IMR-90 (cell line): ENCODE data around the gene SEPTIN5. TPM values are rescaled to one million over a fixed set of nuclear protein-coding genes. Genes with fewer than 3 reads are reported as not detected.

ENCODE experiments used
- ATAC-seq: fragments of 200-7000 bp; cut with Tn5 transposase; 2 replicates; pipeline ENCODE4 v1.9.1; 2020; ENCODE audit warnings: low read depth, mild to moderate bottlenecking, moderate library complexity
- BruUV-seq: library from RNA; stranded (reverse); fragments of 400-500 nt; replicated peaks from 2 replicates; lab custom pipeline; 2021; lab: Mats Ljungman, UMichigan
- CTCF ChIA-PET: fragments of 300-600 bp; formaldehyde crosslinking; extraction: SDS; loops from one replicate; lab custom pipeline; 2021; ENCODE audit warnings: antibody characterized with exemption; lab: Yijun Ruan, JAX
- POLR2A ChIA-PET: fragments of 300-600 bp; sonication (Branson Sonifier 250); formaldehyde crosslinking; loops from one replicate; lab custom pipeline; 2022; ENCODE audit warnings: antibody characterized with exemption; ENCODE audit not compliant: unreplicated experiment; lab: Charles Lee
- DNase-seq: peaks from one replicate; pipeline ENCODE4 v3.0.0; 2013
- H2AFZ ChIP-seq: replicated peaks from 2 replicates; pipeline ENCODE3; 2013; ENCODE audit warnings: low read length, mild to moderate bottlenecking; ENCODE audit not compliant: poor library complexity
- H2AK5ac ChIP-seq: 2 replicates; pipeline ENCODE4 v1.6.1; 2013; ENCODE audit warnings: low read depth, low read length, inconsistent platforms
- H2AK9ac ChIP-seq: replicated peaks from 2 replicates; pipeline ENCODE3; 2013; ENCODE audit warnings: mild to moderate bottlenecking, low read depth, low read length, moderate library complexity; ENCODE audit not compliant: poor library complexity
- H2BK120ac ChIP-seq: 2 replicates; pipeline ENCODE4 v1.6.1; 2013; ENCODE audit warnings: low read depth, low read length, inconsistent platforms
- H2BK15ac ChIP-seq: 3 replicates; pipeline ENCODE4 v1.6.1; 2013; ENCODE audit warnings: low read depth, low read length, inconsistent platforms
- H2BK20ac ChIP-seq: 2 replicates; pipeline ENCODE4 v1.6.1; 2013; ENCODE audit warnings: low read depth, mild to moderate bottlenecking, inconsistent platforms, low read length, moderate library complexity
- H2BK5ac ChIP-seq: 2 replicates; pipeline ENCODE4 v1.6.1; 2013; ENCODE audit warnings: mild to moderate bottlenecking, low read depth, low read length, inconsistent platforms; ENCODE audit not compliant: poor library complexity, severe bottlenecking
- H3K14ac ChIP-seq: replicated peaks from 2 replicates; pipeline ENCODE4 v1.6.1; 2013; ENCODE audit warnings: low read depth, low read length, inconsistent platforms
- H3K18ac ChIP-seq: 2 replicates; pipeline ENCODE4 v1.6.1; 2013; ENCODE audit warnings: low read depth, low read length, control low read depth
- H3K23ac ChIP-seq: 2 replicates; pipeline ENCODE4 v1.6.1; 2013; ENCODE audit warnings: low read depth, low read length, inconsistent platforms
- H3K27ac ChIP-seq: 2 replicates; pipeline ENCODE4 v1.5.1; 2013; ENCODE audit warnings: mild to moderate bottlenecking, control low read depth, low read length; ENCODE audit not compliant: insufficient read depth
- H3K27me3 ChIP-seq: 2 replicates; pipeline ENCODE4 v1.6.1; 2013; ENCODE audit warnings: low read length; ENCODE audit not compliant: control insufficient read depth, insufficient read depth
- H3K36me3 ChIP-seq: 2 replicates; pipeline ENCODE4 v1.6.1; 2013; ENCODE audit warnings: low read length, mixed read lengths; ENCODE audit not compliant: control insufficient read depth, insufficient read depth
- H3K4ac ChIP-seq: 2 replicates; pipeline ENCODE4 v1.6.1; 2013; ENCODE audit warnings: low read depth, low read length, inconsistent platforms
- H3K4me1 ChIP-seq: 2 replicates; pipeline ENCODE4 v1.6.1; 2013; ENCODE audit warnings: low read length, mixed read lengths; ENCODE audit not compliant: control insufficient read depth, insufficient read depth
- H3K4me2 ChIP-seq: 2 replicates; pipeline ENCODE4 v1.6.1; 2013; ENCODE audit warnings: low read depth, mild to moderate bottlenecking, control low read depth, low read length, moderate library complexity
- H3K4me3 ChIP-seq: 2 replicates; pipeline ENCODE4 v1.5.1; 2013; ENCODE audit warnings: low read depth, mild to moderate bottlenecking, control low read depth, low read length, moderate library complexity; ENCODE audit not compliant: insufficient read depth
- H3K56ac ChIP-seq: 2 replicates; pipeline ENCODE4 v1.6.1; 2013; ENCODE audit warnings: low read length, inconsistent platforms; ENCODE audit not compliant: insufficient read depth; ENCODE audit errors: extremely low read depth
- H3K79me1 ChIP-seq, 2 experiments: 2 replicates each; pipeline ENCODE4 v1.6.1; 2013; ENCODE audit warnings: low read length in 2 of 2, inconsistent platforms in 1 of 2, low read depth in 1 of 2
- H3K9ac ChIP-seq: 2 replicates; pipeline ENCODE4 v1.6.1; 2013; ENCODE audit warnings: low read depth, low read length, control low read depth
- H3K9me1 ChIP-seq: 2 replicates; pipeline ENCODE4 v1.6.1; 2013; ENCODE audit warnings: low read length, inconsistent platforms; ENCODE audit not compliant: insufficient read depth
- H3K9me3 ChIP-seq: 2 replicates; pipeline ENCODE4 v1.6.1; 2013; ENCODE audit warnings: low read length; ENCODE audit not compliant: control insufficient read depth, insufficient read depth
- H4K20me1 ChIP-seq: 2 replicates; pipeline ENCODE4 v1.6.1; 2013; ENCODE audit warnings: low read length, inconsistent platforms; ENCODE audit not compliant: insufficient read depth
- H4K5ac ChIP-seq: 2 replicates; pipeline ENCODE4 v1.6.1; 2013; ENCODE audit warnings: mild to moderate bottlenecking, low read depth, low read length, control low read depth
- H4K8ac ChIP-seq, 2 experiments: 2 replicates each; pipeline ENCODE4 v1.6.1; 2013; ENCODE audit warnings: low read depth in 2 of 2, low read length in 2 of 2, control low read depth in 1 of 2, inconsistent platforms in 1 of 2
- H4K91ac ChIP-seq: 2 replicates; pipeline ENCODE4 v1.6.1; 2013; ENCODE audit warnings: low read depth, low read length, inconsistent platforms; ENCODE audit not compliant: insufficient read depth
- BHLHE40 ChIP-seq: fragments of 150-350 bp; IDR thresholded peaks from 2 replicates; pipeline ENCODE4 v1.6.1; 2016; ENCODE audit warnings: mild to moderate bottlenecking, low read depth, low read length
- CEBPB ChIP-seq: IDR thresholded peaks from 2 replicates; pipeline ENCODE4 v1.6.1; 2012; ENCODE audit warnings: low read depth, low read length, improper control_type of control experiment
- CHD1 ChIP-seq: IDR thresholded peaks from 2 replicates; pipeline ENCODE4 v1.6.1; 2012; ENCODE audit warnings: low read depth, low read length, improper control_type of control experiment
- FOS ChIP-seq: fragments of 150-350 bp; IDR thresholded peaks from 2 replicates; pipeline ENCODE4 v1.6.1; 2016; ENCODE audit warnings: low read depth, low read length
- MAFK ChIP-seq: IDR thresholded peaks from 2 replicates; pipeline ENCODE4 v1.6.1; 2012; ENCODE audit warnings: low read depth, low read length, improper control_type of control experiment
- MAZ ChIP-seq: IDR thresholded peaks from 2 replicates; pipeline ENCODE4 v1.6.1; 2012; ENCODE audit warnings: low read depth, mild to moderate bottlenecking, low read length, improper control_type of control experiment, moderate library complexity, borderline replicate concordance
- MXI1 ChIP-seq: IDR thresholded peaks from 2 replicates; pipeline ENCODE4 v1.6.1; 2012; ENCODE audit warnings: low read depth, mild to moderate bottlenecking, low read length, moderate library complexity, borderline replicate concordance
- NFE2L2 ChIP-seq: fragments of 150-350 bp; IDR thresholded peaks from 2 replicates; pipeline ENCODE4 v1.6.1; 2016; ENCODE audit warnings: low read depth, mild to moderate bottlenecking, low read length
- POLR2A ChIP-seq: IDR thresholded peaks from 2 replicates; pipeline ENCODE4 v1.6.1; 2012; ENCODE audit warnings: mild to moderate bottlenecking, low read depth, low read length
- RAD21 ChIP-seq: IDR thresholded peaks from 2 replicates; pipeline ENCODE4 v1.6.1; 2012; ENCODE audit warnings: low read length, improper control_type of control experiment
- RCOR1 ChIP-seq: IDR thresholded peaks from 2 replicates; pipeline ENCODE4 v1.6.1; 2012; ENCODE audit warnings: mild to moderate bottlenecking, low read length, improper control_type of control experiment; ENCODE audit not compliant: insufficient replicate concordance
- RFX5 ChIP-seq: IDR thresholded peaks from 2 replicates; pipeline ENCODE4 v1.8.0; 2012; ENCODE audit warnings: low read depth, mild to moderate bottlenecking, low read length, moderate library complexity
- SMC3 ChIP-seq: fragments of 150-350 bp; IDR thresholded peaks from 2 replicates; pipeline ENCODE4 v1.6.1; 2016; ENCODE audit warnings: low read depth, mild to moderate bottlenecking, antibody characterized with exemption, low read length, moderate library complexity
- WGBS, 2 experiments: methylation state at CpG; one replicate each; pipeline versions ENCODE4 v1.1.5 to v1.1.7; 2013; ENCODE audit warnings: missing lambda C conversion rate in 2 of 2; ENCODE audit not compliant: insufficient read length in 1 of 2; ENCODE audit errors: extremely low coverage in 2 of 2; 5-methylcytosine and 5-hydroxymethylcytosine counted together
- dilution Hi-C: fragments of 300-500 bp; cut with HindIII; formaldehyde crosslinking; loops from one replicate; pipeline ENCODE4 v1.14.3; 2018; ENCODE audit warnings: low sequenced_read_pairs; ENCODE audit not compliant: unreplicated experiment
- in situ Hi-C: fragments of 300-500 bp; cut with MboI; formaldehyde crosslinking; loops from 3 replicates; pipeline ENCODE4 v1.14.3; 2019; ENCODE audit warnings: low sequenced_read_pairs, inconsistent platforms, mixed read lengths
- intact Hi-C: fragments of 100-400 bp; cut with micrococcal nuclease; formaldehyde crosslinking; loops from 2 replicates; pipeline ENCODE4 v1.10.0; 2022
- polyA plus RNA-seq, 3 experiments: library from polyadenylated mRNA; depleted of rRNA; stranded (reverse); fragments of >200 nt; gene quantifications; 2 replicates each; pipeline ENCODE4 v1.2.3, GENCODE V29; 2012; ENCODE audit warnings: low replicate concordance in 1 of 3
- total RNA-seq: library from RNA; depleted of rRNA; stranded (reverse); fragments of >200 nt; gene quantifications from 2 replicates; pipeline ENCODE4 v1.2.3, GENCODE V29; 2012
- TF ChIP-seq, protein P1 (sequence below): fragments of 150-350 bp; IDR thresholded peaks from 2 replicates; pipeline ENCODE4 v1.6.1; 2017; ENCODE audit warnings: mild to moderate bottlenecking, antibody characterized with exemption, low read length, low read depth
- TF ChIP-seq, protein P2 (sequence below): fragments of 150-350 bp; IDR thresholded peaks from 2 replicates; pipeline ENCODE4 v1.6.1; 2016; ENCODE audit warnings: low read depth, mild to moderate bottlenecking, low read length, moderate library complexity, borderline replicate concordance
- TF ChIP-seq, protein P3 (sequence below): conservative IDR thresholded peaks from 2 replicates; pipeline ENCODE4 v1.5.1; 2012; ENCODE audit warnings: mild to moderate bottlenecking, low read depth, low read length, improper control_type of control experiment

The SEPTIN5 gene
- total and polyA plus RNA-seq, 2 of the 4 experiments (the other 2 are of a cell fraction) = 16.8 to 20.7 TPM

DNA sequence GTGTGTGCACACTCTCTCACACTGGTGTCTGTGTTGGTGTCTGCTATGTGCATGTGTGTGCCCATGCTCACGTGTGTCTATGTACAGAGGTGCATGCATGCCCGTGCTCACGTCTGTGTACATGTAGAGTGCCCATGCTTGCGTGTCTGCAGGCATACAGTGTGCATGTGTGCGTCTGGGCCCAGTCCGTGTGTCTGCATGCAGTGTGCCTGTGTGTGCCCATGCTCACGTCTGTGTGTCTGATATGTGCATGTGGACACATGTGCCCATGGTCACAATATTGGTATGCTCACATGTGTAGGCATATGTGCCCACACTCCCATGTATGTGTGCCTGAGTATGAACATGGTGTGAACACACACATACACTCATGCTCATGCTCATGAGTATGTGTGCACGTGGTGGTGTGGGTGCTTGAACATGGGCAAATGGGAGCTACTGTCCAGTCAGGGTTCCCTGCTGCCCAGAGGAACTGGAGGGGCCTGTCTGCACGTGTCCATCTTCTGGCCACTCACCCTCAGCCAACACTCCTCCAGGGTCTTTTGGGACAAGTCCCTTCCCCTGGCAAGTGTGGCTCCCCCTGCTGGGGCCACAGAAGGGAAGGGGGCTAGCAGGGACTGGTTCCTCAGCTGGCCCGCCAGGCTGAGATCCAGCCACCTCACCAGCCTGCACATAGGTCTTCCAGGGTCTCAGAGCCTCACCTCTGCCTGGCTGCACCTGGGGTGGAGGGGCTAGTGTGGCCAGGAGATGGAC lies 39.0 kb downstream of the SEPTIN5 start:
- no peak overlapping the region for H4K5ac ChIP-seq
- no peaks in the 10 kb centered on the region for H3K36me3 ChIP-seq
- H2BK15ac ChIP-seq = no peak overlapping the region
- TF ChIP-seq NFE2L2 (no peak), FOS (no peak), MAFK (no peak), MXI1 (no peak), CEBPB (no peak), RCOR1 (no peak), MAZ (no peak), POLR2A (no peak), CHD1 (no peak), SMC3 (no peak), BHLHE40 (no peak), RFX5 (no peak), RAD21 (no peak)
- TF ChIP-seq, protein P1, sequence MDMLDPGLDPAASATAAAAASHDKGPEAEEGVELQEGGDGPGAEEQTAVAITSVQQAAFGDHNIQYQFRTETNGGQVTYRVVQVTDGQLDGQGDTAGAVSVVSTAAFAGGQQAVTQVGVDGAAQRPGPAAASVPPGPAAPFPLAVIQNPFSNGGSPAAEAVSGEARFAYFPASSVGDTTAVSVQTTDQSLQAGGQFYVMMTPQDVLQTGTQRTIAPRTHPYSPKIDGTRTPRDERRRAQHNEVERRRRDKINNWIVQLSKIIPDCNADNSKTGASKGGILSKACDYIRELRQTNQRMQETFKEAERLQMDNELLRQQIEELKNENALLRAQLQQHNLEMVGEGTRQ = no peak
- TF ChIP-seq, protein P2, sequence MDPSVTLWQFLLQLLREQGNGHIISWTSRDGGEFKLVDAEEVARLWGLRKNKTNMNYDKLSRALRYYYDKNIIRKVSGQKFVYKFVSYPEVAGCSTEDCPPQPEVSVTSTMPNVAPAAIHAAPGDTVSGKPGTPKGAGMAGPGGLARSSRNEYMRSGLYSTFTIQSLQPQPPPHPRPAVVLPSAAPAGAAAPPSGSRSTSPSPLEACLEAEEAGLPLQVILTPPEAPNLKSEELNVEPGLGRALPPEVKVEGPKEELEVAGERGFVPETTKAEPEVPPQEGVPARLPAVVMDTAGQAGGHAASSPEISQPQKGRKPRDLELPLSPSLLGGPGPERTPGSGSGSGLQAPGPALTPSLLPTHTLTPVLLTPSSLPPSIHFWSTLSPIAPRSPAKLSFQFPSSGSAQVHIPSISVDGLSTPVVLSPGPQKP = no peak
- TF ChIP-seq, protein P3, sequence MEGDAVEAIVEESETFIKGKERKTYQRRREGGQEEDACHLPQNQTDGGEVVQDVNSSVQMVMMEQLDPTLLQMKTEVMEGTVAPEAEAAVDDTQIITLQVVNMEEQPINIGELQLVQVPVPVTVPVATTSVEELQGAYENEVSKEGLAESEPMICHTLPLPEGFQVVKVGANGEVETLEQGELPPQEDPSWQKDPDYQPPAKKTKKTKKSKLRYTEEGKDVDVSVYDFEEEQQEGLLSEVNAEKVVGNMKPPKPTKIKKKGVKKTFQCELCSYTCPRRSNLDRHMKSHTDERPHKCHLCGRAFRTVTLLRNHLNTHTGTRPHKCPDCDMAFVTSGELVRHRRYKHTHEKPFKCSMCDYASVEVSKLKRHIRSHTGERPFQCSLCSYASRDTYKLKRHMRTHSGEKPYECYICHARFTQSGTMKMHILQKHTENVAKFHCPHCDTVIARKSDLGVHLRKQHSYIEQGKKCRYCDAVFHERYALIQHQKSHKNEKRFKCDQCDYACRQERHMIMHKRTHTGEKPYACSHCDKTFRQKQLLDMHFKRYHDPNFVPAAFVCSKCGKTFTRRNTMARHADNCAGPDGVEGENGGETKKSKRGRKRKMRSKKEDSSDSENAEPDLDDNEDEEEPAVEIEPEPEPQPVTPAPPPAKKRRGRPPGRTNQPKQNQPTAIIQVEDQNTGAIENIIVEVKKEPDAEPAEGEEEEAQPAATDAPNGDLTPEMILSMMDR = no peak
- H3K9ac ChIP-seq = no peak overlapping the region
- DNase-seq (no peak), ATAC-seq (no peak)
- intact Hi-C loops (no loop called here), in situ Hi-C loops (no loop called here), dilution Hi-C loops (no loop called here)
- H3K9me3 ChIP-seq = no peaks in the 10 kb centered on the region
- BruUV-seq = no TSS peak
- peaks cover 5% of the 10 kb centered on the region for H3K9me1 ChIP-seq
- no peak overlapping the region for H2BK120ac ChIP-seq
- CTCF ChIA-PET = no interaction called here
- no peak overlapping the region for H2AK9ac ChIP-seq
- H3K79me1 ChIP-seq = no peaks in the 10 kb centered on the region
- POLR2A ChIA-PET = no interaction called here
- no peak overlapping the region for H3K27ac ChIP-seq
- no peak overlapping the region for H2BK5ac ChIP-seq
- H4K20me1 ChIP-seq = peaks cover 6% of the 10 kb centered on the region; the same call in 1 of the 2 replicates
- H3K56ac ChIP-seq = no peak overlapping the region
- peaks cover 9% of the 10 kb centered on the region for H3K4me1 ChIP-seq
- H3K18ac ChIP-seq = no peak overlapping the region
- no peak overlapping the region for H4K8ac ChIP-seq
- no peak overlapping the region for H3K4me2 ChIP-seq
- no peak overlapping the region for H3K4me3 ChIP-seq
- WGBS, 2 experiments = 86% methylated on average over 2 of the region's 10 CpGs; no CpG with 5 or more reads in 1 of the 2 experiments
- H4K91ac ChIP-seq = no peak overlapping the region
- H3K27me3 ChIP-seq = peaks cover 71% of the 10 kb centered on the region
- H2BK20ac ChIP-seq = no peak overlapping the region
- no peak overlapping the region for H2AFZ ChIP-seq
- no peak overlapping the region for H3K14ac ChIP-seq
- no peak overlapping the region for H2AK5ac ChIP-seq
- H3K23ac ChIP-seq = no peak overlapping the region
- no peak overlapping the region for H3K4ac ChIP-seq
